Stimulated activated naive CD8-positive, alpha-beta T cell treated with anti-CD3 and anti-CD28 coated beads, Interleukin-15, Interleukin-2, amounts not matched to agents 100 U/mL and 50 U/mL, for 24 hours (primary cell): ENCODE data around the gene GLT8D1.
"Not testable (repeated sequence)": the region's sequence is repeated elsewhere in the genome, so short reads cannot be mapped to it uniquely, and the experiment has no call there.

Source experiments
- ATAC-seq: fragments of 150-1000 bp; cut with Tn5 transposase; one replicate; pipeline ENCODE4 v1.10.0; 2021
- DNase-seq: peaks from one replicate; pipeline ENCODE4 v3.0.0; 2021

GLT8D1 gene, protein sequence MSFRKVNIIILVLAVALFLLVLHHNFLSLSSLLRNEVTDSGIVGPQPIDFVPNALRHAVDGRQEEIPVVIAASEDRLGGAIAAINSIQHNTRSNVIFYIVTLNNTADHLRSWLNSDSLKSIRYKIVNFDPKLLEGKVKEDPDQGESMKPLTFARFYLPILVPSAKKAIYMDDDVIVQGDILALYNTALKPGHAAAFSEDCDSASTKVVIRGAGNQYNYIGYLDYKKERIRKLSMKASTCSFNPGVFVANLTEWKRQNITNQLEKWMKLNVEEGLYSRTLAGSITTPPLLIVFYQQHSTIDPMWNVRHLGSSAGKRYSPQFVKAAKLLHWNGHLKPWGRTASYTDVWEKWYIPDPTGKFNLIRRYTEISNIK

DNA sequence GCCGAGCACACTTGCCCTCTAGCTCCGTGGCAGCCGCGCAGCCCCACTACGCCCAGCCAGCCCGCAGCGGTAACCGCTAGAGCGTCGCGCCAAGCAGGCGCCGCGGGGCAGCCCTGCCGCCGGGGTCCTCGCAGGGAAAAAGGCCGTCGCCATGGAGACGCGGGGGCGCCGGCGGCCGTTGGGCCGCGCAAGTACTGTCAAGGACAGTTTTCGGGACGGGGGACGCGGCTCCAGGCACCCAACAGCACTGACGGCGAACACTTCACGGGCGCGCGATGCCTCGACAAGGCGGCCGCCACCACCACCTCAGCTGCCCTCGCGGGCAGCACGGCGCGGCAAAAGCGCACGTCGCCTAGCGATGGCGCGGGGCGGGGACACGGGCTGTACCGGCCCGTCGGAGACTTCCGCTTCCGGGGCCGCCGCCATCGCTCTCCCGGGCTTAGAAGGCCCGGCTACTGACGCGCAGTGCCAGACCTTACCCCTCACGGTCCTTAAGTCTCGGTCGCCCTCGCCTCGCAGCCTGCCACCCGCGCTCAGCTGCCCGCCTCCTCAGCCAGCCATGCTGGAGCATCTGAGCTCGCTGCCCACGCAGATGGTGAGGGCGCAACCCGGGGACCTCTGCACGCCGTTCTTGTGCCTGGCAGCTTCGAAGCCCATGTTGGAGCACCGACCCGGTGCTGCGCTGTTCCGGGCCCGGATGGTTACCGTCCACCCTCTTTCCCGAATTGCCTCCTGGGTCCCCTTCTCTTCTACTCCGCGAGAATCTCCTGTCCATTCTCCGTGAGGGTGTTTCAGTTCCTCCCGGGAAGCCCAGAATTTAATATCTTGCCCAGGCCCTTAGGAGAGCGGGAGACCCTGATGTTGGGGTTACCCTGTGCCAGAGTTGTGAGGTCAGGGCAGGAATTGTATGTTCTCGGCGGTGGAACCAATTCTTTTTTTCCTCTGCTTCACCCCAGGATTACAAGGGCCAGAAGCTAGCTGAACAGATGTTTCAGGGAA lies at the start of gene GLT8D1, which contains the start of gene SPCS1:
Gene GLT8D1 (minus strand): TSS at position 104 of the 999 bp plus-strand sequence. CDS start 5,331 bp downstream, outside the sequence.
Gene SPCS1 (plus strand): TSS at position 419 of the 999 bp plus-strand sequence. CDS start 141 bp downstream, at position 560.
- peak; percentile 93 for ATAC-seq

DNA sequence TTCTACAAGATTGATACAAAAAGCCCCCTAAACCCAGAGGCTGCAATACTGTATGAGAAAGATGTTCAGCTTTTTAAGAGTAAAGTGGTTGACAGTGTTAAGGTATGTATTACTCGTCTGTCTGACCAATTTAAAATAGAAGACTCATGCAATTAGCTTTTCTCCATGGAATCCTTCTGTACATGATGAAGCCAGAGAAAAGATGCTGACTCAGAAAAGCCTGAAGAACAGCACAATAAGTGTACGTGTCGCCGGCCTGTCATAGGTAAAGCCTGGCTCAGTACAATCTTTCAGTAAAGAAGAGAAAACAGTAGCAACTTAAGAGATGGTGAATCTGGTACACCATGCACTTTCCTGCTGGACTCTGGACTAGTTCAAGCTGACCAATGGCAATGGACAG lies 48.8 kb upstream of the GLT8D1 start:
- DNase-seq: no peak

More for the DNA sequence above, at the start of gene GLT8D1, which contains the start of gene SPCS1:
- DNase-seq: peak; percentile 88

DNA sequence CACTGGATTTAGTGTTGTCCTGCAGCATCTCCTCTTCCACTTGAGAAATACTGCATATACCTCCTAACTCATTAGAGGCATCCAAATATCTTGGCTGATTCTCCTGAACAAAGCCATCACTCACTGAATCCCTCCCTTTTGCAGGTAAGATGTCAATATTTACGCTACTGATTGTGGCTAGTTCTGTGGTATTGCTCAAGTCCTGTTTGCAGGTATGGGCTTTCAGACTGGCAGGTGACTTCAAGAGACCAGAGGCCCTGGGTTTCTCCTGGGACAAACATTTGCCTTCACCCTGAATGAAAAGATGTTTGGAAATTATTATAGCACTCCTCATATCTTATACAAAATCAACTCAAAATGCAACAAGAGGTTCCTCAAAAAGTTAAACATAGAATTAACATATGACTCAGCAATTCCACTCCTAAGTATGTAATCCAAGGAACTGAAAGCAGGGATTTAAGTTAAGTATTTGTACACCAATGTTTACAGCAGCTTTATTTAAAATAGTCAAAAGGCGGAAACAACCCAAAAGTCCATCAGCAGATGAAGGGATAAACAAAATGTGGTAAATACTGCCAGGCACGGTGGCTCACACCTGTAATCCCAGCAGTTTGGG lies 46.6 kb upstream of the GLT8D1 start:
- no peak for ATAC-seq
- DNase-seq: no peak

More for the DNA sequence above, 48.8 kb upstream of the GLT8D1 start:
- no peak for ATAC-seq

DNA sequence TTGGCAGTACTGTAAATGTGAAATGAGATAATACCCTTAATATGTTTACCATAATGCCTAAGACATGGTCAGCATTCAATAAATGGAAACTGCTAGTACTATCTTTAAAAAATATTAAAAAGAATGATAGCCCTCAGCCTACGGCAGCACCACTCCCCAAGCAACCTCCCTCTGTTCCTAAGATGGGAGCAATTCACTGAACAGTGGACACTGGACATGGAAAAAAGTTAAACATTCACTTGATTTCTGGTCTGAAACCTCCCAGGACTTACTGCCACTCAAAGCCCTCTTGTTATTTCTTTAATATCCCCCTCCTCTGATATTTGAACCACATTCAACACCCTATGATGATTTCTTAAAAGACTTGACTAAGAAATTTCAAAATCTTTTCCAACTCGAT lies 38.1 kb upstream of the GLT8D1 start:
- no peak for DNase-seq

DNA sequence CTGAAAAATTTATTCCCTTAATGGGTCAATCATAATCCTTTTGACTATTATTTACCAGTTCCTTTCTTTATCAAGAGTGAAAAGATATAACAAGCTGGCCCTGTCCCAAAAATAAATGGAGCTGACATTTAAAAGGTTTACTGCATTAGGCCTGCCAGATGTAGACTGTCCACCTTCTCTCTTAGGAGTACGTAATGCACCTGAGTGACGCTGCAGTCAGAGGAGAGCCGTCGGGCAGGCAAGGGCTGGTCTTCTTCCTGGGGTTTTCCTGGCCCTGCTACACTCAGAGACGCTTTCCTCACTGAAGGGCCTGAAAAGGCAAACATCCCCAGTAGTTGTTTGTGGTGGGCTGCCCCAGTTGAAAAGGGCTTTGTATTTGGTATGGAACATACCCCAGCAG lies 37.6 kb upstream of the GLT8D1 start:
- no peak for DNase-seq
- no peak for ATAC-seq

More for the DNA sequence above, 38.1 kb upstream of the GLT8D1 start:
- ATAC-seq: no peak

DNA sequence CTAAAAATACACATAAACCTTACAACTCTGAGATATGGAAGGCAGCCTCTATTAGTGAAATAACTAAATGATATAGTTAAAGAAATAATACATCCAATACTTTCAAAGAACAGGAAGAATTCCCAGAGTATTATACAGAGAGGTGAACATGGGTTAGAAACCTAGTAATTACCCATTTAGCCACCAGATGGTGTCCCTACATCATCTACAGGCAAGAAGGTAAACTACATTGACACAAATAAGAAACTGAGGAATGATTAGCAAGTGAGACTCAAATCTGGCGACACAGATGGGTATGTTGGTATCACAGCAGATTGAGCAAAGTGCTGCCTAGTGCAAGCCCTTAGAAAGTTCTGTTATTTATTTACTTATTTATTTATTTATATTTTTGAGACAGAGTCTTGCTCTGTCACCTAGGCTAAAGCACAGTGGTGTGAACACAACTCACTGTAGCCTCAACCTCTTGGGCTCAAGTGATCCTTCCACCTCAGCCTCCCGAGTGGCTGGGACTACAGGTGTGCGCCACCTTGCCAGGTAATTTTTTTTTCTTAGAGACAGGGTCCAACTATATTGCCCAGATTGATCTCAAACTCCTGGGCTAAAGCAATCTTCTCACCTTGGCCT lies 36.9 kb upstream of the GLT8D1 start:
- DNase-seq (no peak), ATAC-seq (no peak)

DNA sequence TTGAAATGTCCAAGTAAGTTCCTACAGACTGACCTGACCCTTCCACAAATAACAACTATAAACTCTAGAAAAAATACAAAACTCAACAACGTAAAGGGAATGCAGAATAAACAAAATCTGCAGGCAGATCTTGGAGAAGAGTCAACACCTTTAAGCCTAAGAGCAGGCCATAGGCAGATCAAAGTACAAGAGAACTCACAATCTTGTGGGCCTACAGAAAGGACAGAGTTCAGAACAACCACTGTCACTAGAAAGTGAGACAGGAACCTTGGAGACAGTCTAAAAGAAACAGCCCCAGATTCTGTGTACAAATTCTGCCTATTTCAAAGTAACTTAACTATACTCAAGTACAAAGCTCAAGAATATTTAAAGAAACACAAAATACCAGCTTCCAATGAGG lies 34.1 kb upstream of the GLT8D1 start:
- DNase-seq (no peak), ATAC-seq (no peak)

DNA sequence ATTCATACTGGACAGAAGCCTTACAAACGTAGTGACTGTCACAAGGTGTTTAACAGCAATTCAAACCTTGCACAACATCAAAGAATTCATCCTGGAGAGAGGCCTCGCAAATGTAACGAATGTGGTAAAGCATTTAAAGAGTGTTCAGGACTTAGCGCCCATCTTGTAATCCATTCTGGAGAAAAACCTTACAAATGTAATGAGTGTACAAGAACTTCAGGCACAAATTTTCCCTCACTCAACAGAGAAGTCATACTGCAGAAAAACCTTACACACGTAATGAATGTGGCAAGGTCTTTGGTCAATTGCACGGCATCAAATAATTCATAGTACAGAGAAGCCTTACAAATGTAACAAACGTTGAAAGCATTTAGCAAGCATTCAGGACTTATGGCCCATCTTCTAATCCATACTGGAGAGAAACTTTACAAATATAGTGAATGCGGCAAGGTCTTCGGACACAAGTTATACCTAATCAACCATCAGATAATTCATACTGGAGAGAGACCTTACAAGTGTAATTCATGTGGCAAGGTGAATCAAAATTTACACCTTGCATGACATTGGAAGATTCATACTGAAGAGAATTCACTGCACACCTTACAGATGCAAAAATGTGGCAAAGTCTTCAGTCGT lies 27.8 kb upstream of the GLT8D1 start:
- ATAC-seq: no peak

DNA sequence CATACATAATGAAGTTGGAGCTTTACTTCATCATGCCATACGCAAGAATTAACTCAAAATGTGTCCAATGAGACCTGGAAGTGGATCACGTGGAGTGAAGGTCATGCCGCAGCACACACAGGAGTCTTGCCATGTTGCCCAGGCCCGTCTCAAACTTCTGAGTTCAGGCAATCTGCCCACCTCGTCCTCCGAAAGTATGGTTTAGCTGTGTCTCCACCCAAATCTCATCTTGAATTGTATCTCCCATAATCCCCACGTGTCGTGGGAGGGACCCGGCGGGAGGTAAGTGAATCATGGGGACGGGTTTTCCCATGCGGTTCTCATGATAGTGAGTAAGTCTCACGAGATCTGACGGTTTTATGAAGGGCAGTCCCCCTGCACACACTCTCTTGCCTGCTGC lies 26.0 kb upstream of the GLT8D1 start:
- no peak for DNase-seq
- no peak for ATAC-seq

More for the DNA sequence above, 27.8 kb upstream of the GLT8D1 start:
- no peak for DNase-seq

DNA sequence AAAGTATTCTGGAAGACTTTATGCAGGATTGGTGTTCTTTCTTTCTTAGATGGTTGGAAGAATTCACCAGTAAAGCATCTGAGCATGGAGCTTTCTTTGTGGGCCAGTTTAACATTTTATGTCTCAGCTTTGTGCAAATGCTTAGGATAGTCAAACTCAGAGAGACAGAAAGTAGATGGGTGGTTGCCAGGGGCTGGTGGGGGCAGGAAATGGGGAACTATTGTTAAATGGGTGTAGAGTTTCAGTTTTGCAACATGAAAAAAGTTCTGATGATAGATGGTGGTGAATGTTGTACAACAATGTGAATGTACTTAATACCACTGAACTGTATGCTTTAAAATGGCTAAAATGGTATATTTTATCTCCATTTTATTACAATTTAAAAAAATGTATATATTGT lies 25.1 kb upstream of the GLT8D1 start:
- ATAC-seq: no peak
- no peak for DNase-seq

DNA sequence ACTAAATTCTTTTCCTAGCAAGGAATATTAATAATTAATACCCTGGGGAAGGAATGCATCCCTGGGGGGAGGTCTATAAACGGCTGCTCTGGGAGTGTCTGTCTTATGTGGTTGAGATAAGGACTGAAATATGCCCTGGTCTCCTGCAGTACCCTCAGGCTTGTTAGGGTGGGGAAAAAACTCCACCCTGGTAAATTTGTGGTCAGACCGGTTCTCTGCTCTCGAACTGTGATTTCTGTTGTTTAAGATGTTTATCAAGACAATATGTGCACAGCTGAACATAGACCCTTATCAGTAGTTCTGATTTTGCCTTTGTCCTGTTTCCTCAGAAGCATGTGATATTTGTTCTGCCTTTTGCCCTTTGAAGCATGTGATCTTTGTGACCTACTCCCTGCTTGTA lies 23.2 kb upstream of the GLT8D1 start:
- DNase-seq, ATAC-seq: not testable (repeated sequence)

DNA sequence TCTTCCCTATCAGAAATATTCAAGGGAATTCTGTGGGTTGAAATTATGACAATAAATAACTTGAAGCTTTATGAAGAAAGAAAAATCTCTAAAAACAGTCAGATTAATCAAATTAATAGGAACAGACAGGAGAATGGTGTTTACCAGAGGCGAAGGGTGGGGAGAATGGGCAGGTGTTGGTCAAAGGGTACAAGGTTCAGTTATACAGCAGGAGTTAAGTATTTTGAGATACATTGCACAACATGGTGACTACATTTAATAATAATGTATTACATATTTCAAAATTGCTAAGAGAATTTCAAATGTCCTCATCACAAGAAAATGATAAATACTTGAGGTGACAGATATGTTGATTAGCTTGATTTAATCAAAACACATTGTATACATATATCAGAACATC lies 18.9 kb upstream of the GLT8D1 start:
- DNase-seq (no peak), ATAC-seq (no peak)

DNA sequence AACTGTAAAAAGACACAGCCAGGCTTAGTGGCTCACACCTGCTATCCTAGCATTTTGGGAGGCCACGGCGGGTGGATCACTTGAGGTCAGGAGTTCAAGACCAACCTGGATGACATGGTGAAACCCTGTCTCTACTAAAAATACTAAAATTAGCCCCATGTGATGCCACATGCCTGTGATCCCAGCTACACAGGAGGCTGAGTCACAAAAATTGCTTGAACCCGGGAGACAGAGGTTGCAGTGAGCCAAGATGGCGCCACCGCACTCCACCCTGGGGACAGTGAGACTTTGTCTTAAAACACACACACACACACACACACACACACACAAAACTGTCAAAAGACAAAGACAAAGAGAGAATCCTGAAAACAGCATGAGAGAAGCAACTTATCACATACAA lies 18.3 kb upstream of the GLT8D1 start:
- ATAC-seq (no peak), DNase-seq (no peak)

DNA sequence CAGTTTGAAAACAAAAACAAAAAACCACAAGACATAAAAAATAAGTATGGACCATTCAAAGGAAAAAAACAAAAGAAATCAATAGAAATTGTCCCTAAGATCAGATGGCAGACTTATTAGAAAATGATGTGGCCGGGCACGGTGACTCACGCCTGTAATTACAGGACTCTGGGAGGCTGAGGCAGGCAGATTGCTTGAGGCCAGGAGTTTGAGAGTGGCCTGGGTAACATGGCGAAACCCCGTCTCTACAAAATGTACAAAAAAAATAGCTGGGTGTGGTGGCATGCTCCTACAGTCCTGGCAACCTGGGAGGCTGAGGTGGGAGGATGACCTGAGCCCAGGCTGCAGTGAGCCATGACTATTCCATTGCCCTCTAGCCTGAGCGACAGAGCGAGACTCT lies 16.9 kb upstream of the GLT8D1 start:
- ATAC-seq (no peak), DNase-seq (no peak)

DNA sequence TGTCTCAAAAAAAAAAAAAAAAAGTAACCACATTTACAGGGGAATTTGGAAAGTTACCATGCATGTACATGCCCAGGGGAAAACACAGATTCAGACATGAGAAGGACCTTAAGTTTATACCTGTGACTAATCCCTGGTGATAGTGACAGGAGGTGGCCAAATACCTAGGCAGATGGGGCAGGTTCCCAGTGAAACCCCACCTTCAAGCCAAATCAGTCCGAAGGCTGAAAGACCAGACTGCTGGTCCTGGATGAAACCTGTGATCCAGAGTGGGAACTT lies 16.1 kb upstream of the GLT8D1 start:
- ATAC-seq (peak; percentile 63), DNase-seq (no peak)

DNA sequence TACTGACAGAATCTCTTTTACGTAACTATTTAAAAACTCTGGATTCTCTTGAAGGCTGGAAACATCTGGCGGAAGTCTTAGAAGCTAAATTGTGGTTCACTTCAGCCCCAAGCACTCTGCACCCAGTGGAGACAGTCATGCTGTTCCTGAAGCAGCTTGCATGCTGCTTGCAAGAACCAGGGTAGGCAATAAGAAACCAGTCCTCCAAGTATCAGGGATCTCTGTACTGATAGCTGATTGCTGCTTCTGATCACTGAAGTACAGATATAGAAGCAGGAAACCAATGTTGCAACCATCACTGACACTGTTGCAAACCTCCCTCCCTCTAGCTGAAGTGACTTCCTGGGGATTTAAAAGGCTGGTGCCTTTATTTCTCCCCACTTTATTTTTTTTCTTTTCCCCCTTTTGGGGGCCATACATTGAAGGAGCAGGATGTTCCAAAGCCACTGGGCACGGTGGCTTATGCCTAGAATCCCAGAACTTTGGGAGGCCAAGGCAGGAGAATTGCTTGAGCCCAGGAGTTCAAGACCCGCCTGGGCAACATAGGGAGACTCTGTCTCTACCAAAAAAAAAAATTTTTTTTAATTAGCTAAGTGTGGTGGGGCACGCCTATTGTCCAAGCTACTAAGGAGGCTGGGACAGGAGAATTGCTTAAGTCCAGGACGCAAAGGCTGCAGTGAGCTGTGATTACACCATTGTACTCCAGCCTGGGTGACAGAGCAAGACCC lies 15.6 kb upstream of the GLT8D1 start:
- ATAC-seq: no peak

DNA sequence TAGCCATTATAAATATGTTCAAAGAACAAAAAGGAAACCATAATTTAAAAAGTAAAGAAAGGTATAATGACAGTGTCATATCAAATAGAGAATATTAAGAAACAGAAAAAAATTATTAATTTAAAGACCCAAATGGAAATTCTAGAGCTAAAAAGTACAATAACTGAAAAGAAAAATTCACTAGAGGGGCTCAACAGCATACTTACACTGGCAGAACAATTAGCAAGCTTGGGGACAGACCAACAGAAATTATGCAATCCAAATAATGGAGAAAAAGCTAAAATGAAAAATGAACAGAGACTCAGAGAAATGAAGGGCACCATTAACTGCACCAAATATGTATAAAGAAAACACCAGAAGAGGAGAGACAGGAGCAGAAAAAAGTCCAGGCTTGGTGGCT lies 14.0 kb upstream of the GLT8D1 start:
- no peak for ATAC-seq
- no peak for DNase-seq

More for the DNA sequence above, 15.6 kb upstream of the GLT8D1 start:
- DNase-seq: no peak

DNA sequence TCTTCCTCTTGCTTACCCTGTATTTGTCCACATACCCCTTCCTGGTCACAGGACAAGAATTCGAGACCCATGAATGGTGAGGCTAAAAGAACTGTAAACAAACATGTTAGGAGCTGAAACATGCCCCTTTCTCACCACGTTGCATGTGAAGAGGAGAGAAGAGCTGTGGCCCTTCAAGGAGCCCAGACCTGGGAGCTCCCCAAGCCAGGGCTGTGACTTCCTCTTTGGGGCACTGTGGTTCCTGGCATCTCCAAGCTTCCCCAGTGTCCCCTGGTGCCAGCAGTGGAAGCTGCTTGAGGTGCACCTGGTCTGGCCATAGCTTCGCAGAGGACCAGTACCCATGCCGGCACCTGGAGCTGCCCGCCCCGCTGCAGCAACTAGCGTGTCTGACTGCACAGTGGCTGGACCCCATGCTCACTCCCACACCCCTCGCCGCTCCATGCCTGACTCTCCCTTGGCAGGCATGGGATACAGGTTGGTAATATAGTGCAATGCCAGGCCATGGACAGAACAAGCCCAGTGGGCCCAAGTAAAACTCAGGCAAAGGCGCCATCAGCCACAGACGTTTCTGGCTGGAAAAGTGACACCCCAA lies 10.2 kb upstream of the GLT8D1 start:
- ATAC-seq: no peak
- no peak for DNase-seq

DNA sequence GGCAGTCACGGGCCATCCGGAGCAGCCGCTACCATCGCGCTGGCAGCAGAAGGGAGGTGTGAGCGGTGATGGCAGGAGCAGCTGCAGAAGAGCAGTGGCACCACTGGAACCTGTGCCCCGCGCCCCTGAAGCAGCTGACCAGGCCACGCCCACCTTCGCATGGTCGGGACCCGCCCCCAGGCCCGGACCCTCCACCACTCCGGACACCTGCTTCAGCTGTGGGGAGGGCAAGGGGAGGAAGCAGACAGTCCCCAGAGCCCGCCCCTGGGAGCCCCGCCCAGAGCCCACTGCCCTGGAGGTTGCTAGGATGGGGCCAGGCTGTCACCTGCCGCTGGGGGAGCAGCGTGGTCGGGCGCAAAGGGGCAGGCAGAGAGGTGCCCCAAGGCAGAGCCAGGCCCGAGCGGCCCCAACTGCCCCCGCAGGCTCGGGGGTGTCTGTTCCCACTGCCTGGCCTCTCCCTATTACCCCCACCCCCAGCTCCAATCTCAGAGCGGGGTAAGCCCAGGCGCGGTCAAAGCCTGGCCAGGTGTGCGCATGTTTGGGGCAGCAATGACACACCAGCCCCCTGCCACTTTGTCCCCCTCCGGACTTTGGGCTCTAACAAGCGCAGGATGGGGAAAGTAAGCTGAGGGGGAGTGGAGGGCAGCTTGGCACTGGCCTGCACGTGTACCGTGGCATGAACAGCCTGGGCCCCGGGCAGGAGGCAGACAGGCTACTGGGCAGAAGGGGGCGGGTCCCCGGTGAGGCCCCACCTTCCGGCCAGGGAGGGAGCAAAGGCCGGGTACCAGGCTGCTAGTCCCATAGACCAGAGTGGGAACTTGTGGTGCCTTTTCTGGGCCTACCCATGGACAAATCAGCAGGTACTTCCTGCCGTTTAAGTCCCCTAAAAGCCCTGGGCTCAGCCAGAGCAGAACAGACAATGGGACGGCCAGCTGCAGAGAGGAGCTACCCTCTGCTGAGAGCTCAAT lies 9.0 kb upstream of the GLT8D1 start:
- DNase-seq: no peak
- ATAC-seq: peak; percentile 40
